ENCODE results near the gene YBX2.

YBX2 gene

DNA sequence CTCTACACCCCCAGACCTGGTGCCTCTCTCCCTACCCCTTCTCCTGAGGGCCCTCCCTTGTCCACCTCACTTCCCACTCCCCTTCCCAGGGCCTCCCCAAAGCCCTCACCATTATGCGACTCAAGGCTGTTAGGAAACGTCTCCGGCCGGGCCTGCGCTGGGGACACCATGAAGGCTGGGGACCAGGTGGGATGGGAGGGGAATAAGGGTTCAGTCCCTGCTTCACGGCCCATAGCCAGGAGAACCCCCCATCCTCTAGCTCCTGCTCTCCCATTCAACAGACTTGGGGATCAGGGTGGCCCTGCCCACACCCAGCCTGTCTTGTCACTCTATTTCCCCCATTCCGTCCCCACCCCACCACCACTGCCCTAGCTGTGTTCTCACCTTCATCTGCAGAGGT is 32.6 kb upstream of the YBX2 start:
- TF ChIP-seq TCF4 (CRISPR knock-in tag; IDR thresholded peaks at IDR 0.05; ENCODE audit: borderline replicate concordance) (no peak), GLIS3 (CRISPR knock-in tag; IDR thresholded peaks at IDR 0.05) (no peak), PPARA (CRISPR knock-in tag; IDR thresholded peaks at IDR 0.05; ENCODE audit: borderline replicate concordance) (no peak), CSDC2 (CRISPR knock-in tag; IDR thresholded peaks at IDR 0.05) (no peak), ZFP3 (CRISPR knock-in tag; IDR thresholded peaks at IDR 0.05) (no peak), BACH2 (CRISPR knock-in tag; IDR thresholded peaks at IDR 0.05; ENCODE audit: borderline replicate concordance) (no peak), ARNTL (CRISPR knock-in tag; IDR thresholded peaks at IDR 0.05; ENCODE audit: borderline replicate concordance, low read depth) (no peak), POU6F1 (CRISPR knock-in tag; IDR thresholded peaks at IDR 0.05; ENCODE audit: borderline replicate concordance, low read depth) (no peak), ZC3H10 (CRISPR knock-in tag; IDR thresholded peaks at IDR 0.05) (no peak)
- ATAC-seq, result no peak

GRCh38 chr17:7326186-7326585 is 31.7 kb upstream of the YBX2 start:
- no peak for TF ChIP-seq BACH2 (CRISPR knock-in tag; IDR thresholded peaks at IDR 0.05; ENCODE audit: borderline replicate concordance)
- no peak for TF ChIP-seq RARB (CRISPR knock-in tag; IDR thresholded peaks at IDR 0.05)
- TF ChIP-seq TOX (CRISPR knock-in tag; IDR thresholded peaks at IDR 0.05; ENCODE audit: borderline replicate concordance), result no peak
- no peak for TF ChIP-seq ZC3H10 (CRISPR knock-in tag; IDR thresholded peaks at IDR 0.05)
- ATAC-seq, result no peak

GRCh38 chr17:7325031-7325528 is 30.6 kb upstream of the YBX2 start:
- TF ChIP-seq ZC3H10 (CRISPR knock-in tag; IDR thresholded peaks at IDR 0.05) (no peak), GLIS3 (CRISPR knock-in tag; IDR thresholded peaks at IDR 0.05) (no peak), ZNF70 (CRISPR knock-in tag; IDR thresholded peaks at IDR 0.05) (no peak), BACH2 (CRISPR knock-in tag; IDR thresholded peaks at IDR 0.05; ENCODE audit: borderline replicate concordance) (no peak), SNAI2 (CRISPR knock-in tag; IDR thresholded peaks at IDR 0.05) (no peak), ZFP3 (CRISPR knock-in tag; IDR thresholded peaks at IDR 0.05) (no peak), ARNTL (CRISPR knock-in tag; IDR thresholded peaks at IDR 0.05; ENCODE audit: borderline replicate concordance, low read depth) (no peak), ZFP30 (CRISPR knock-in tag; IDR thresholded peaks at IDR 0.05) (no peak), ESRRG (CRISPR knock-in tag; IDR thresholded peaks at IDR 0.05) (no peak), PPARA (CRISPR knock-in tag; IDR thresholded peaks at IDR 0.05; ENCODE audit: borderline replicate concordance) (no peak), ZNF565 (CRISPR knock-in tag; conservative IDR thresholded peaks at IDR 0.05; ENCODE audit: low read depth) (no peak)
- TF ChIP-seq, protein P1, sequence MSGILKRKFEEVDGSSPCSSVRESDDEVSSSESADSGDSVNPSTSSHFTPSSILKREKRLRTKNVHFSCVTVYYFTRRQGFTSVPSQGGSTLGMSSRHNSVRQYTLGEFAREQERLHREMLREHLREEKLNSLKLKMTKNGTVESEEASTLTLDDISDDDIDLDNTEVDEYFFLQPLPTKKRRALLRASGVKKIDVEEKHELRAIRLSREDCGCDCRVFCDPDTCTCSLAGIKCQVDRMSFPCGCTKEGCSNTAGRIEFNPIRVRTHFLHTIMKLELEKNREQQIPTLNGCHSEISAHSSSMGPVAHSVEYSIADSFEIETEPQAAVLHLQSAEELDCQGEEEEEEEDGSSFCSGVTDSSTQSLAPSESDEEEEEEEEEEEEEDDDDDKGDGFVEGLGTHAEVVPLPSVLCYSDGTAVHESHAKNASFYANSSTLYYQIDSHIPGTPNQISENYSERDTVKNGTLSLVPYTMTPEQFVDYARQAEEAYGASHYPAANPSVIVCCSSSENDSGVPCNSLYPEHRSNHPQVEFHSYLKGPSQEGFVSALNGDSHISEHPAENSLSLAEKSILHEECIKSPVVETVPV (CRISPR knock-in tag; IDR thresholded peaks at IDR 0.05), result no peak
- TF ChIP-seq, protein P2, sequence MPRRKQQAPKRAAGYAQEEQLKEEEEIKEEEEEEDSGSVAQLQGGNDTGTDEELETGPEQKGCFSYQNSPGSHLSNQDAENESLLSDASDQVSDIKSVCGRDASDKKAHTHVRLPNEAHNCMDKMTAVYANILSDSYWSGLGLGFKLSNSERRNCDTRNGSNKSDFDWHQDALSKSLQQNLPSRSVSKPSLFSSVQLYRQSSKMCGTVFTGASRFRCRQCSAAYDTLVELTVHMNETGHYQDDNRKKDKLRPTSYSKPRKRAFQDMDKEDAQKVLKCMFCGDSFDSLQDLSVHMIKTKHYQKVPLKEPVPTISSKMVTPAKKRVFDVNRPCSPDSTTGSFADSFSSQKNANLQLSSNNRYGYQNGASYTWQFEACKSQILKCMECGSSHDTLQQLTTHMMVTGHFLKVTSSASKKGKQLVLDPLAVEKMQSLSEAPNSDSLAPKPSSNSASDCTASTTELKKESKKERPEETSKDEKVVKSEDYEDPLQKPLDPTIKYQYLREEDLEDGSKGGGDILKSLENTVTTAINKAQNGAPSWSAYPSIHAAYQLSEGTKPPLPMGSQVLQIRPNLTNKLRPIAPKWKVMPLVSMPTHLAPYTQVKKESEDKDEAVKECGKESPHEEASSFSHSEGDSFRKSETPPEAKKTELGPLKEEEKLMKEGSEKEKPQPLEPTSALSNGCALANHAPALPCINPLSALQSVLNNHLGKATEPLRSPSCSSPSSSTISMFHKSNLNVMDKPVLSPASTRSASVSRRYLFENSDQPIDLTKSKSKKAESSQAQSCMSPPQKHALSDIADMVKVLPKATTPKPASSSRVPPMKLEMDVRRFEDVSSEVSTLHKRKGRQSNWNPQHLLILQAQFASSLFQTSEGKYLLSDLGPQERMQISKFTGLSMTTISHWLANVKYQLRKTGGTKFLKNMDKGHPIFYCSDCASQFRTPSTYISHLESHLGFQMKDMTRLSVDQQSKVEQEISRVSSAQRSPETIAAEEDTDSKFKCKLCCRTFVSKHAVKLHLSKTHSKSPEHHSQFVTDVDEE (CRISPR knock-in tag; IDR thresholded peaks at IDR 0.05), result no peak
- TF ChIP-seq, protein P3, sequence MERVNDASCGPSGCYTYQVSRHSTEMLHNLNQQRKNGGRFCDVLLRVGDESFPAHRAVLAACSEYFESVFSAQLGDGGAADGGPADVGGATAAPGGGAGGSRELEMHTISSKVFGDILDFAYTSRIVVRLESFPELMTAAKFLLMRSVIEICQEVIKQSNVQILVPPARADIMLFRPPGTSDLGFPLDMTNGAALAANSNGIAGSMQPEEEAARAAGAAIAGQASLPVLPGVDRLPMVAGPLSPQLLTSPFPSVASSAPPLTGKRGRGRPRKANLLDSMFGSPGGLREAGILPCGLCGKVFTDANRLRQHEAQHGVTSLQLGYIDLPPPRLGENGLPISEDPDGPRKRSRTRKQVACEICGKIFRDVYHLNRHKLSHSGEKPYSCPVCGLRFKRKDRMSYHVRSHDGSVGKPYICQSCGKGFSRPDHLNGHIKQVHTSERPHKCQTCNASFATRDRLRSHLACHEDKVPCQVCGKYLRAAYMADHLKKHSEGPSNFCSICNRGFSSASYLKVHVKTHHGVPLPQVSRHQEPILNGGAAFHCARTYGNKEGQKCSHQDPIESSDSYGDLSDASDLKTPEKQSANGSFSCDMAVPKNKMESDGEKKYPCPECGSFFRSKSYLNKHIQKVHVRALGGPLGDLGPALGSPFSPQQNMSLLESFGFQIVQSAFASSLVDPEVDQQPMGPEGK (CRISPR knock-in tag; IDR thresholded peaks at IDR 0.05; ENCODE audit: borderline replicate concordance), result no peak
- no peak for ATAC-seq

- ATAC-seq, result no peak
Measured at GRCh38 chr17:7324438-7324779, 30.0 kb upstream of the YBX2 start.

More at GRCh38 chr17:7324438-7324779, 30.0 kb upstream of the YBX2 start:
- TF ChIP-seq ZFP3 (CRISPR knock-in tag; IDR thresholded peaks at IDR 0.05) (no peak), ZNF8 (CRISPR knock-in tag; IDR thresholded peaks at IDR 0.05) (no peak), ESRRG (CRISPR knock-in tag; IDR thresholded peaks at IDR 0.05) (no peak), SNAI2 (CRISPR knock-in tag; IDR thresholded peaks at IDR 0.05) (no peak), ZNF70 (CRISPR knock-in tag; IDR thresholded peaks at IDR 0.05) (no peak), ISL1 (CRISPR knock-in tag; IDR thresholded peaks at IDR 0.05) (no peak), BACH2 (CRISPR knock-in tag; IDR thresholded peaks at IDR 0.05; ENCODE audit: borderline replicate concordance) (no peak), ZC3H10 (CRISPR knock-in tag; IDR thresholded peaks at IDR 0.05) (no peak)
- TF ChIP-seq, protein P1 (CRISPR knock-in tag; IDR thresholded peaks at IDR 0.05), result no peak
- TF ChIP-seq, protein P2 (CRISPR knock-in tag; IDR thresholded peaks at IDR 0.05), result no peak

Data from SK-N-SH treated with all-trans-retinoic acid at 6 μM for 48 hours (cell line).